B cell (primary cell): ENCODE results near the gene GRHL3. TPM values are rescaled to one million over a fixed set of nuclear protein-coding genes. Genes with fewer than 3 reads are reported as not detected.
"Not testable (repeated sequence)": the region's sequence is repeated elsewhere in the genome, so short reads cannot be mapped to it uniquely, and the experiment has no call there.

Experiments
- ATAC-seq: fragments of 200-7000 bp; cut with Tn5 transposase; one replicate; pipeline ENCODE4 v1.10.0; 2021; ENCODE audit warnings: low read depth, mild to moderate bottlenecking, moderate number of reproducible peaks, moderate library complexity
- CTCF ChIA-PET: fragments of 350-600 bp; sonication (Branson Sonifier 250); formaldehyde crosslinking; loops from one replicate; lab custom pipeline; 2021; ENCODE audit warnings: antibody characterized with exemption, inconsistent platforms; lab: Charles Lee
- POLR2A ChIA-PET: fragments of 350-600 bp; sonication (Branson Sonifier 250); formaldehyde crosslinking; loops from one replicate; lab custom pipeline; 2021; ENCODE audit warnings: antibody characterized with exemption; lab: Charles Lee
- DNase-seq: peaks from one replicate; pipeline ENCODE4 v3.0.0; 2013
- H2AFZ ChIP-seq: 2 replicates; pipeline ENCODE4 v1.6.1; 2012; ENCODE audit warnings: mild to moderate bottlenecking, low read depth, low read length; ENCODE audit not compliant: insufficient read depth, poor library complexity, severe bottlenecking
- H3K27ac ChIP-seq, 2 donors: 1 replicate in 1 of 2; 2 replicates in 1 of 2; pipeline ENCODE4 v1.5.1; 2012 to 2013; ENCODE audit warnings: low read length in 2 of 2, mild to moderate bottlenecking in 2 of 2, moderate library complexity in 1 of 2
- H3K27me3 ChIP-seq, 4 experiments: fragments of 200-600 bp in 1 of 4; sonication (generic) in 1 of 4; replicated peaks in 1 of 4; 1 replicate in 2 of 4; 2 replicates in 2 of 4; pipeline versions ENCODE4 v1.6.1 to v1.7.0; 2013 to 2016; ENCODE audit warnings: low read length in 3 of 4, mild to moderate bottlenecking in 2 of 4, mixed read lengths in 1 of 4, moderate library complexity in 1 of 4; ENCODE audit not compliant: insufficient read depth in 4 of 4, control insufficient read depth in 3 of 4; ENCODE audit errors: control extremely low read depth in 1 of 4
- H3K36me3 ChIP-seq, 2 experiments: replicated peaks in 1 of 2; 1 replicate in 1 of 2; 2 replicates in 1 of 2; pipeline versions ENCODE4 v1.6.1 to v1.7.1; 2013; ENCODE audit warnings: low read length in 1 of 2; ENCODE audit not compliant: insufficient read depth in 2 of 2, control insufficient read depth in 1 of 2; ENCODE audit errors: control extremely low read depth in 1 of 2, extremely low read depth in 1 of 2
- H3K4me1 ChIP-seq, 2 donors: fragments of 200-600 bp in 1 of 2; sonication (generic) in 1 of 2; 1 replicate in 1 of 2; 2 replicates in 1 of 2; pipeline versions ENCODE4 v1.5.1 to v1.6.1; 2013 to 2017; ENCODE audit warnings: low read length in 2 of 2; ENCODE audit not compliant: control insufficient read depth in 2 of 2, insufficient read depth in 2 of 2
- H3K4me2 ChIP-seq: replicated peaks from 2 replicates; pipeline ENCODE3; 2012; ENCODE audit warnings: mild to moderate bottlenecking, low read depth, low read length; ENCODE audit not compliant: poor library complexity, severe bottlenecking
- H3K4me3 ChIP-seq, 5 experiments: fragments of 200-600 bp in 1 of 5; sonication (generic) in 1 of 5; 1 replicate in 3 of 5; 2 replicates in 2 of 5; pipeline versions ENCODE4 v1.5.1 to v1.7.0; 2011 to 2016; ENCODE audit warnings: low read length in 4 of 5, mild to moderate bottlenecking in 4 of 5, low read depth in 2 of 5, control low read depth in 1 of 5, moderate library complexity in 1 of 5; ENCODE audit not compliant: insufficient read depth in 1 of 5; ENCODE audit errors: control extremely low read depth in 1 of 5, extremely low read depth in 1 of 5
- H3K79me2 ChIP-seq: fragments of 200-600 bp; sonication (generic); one replicate; pipeline ENCODE4 v1.6.0; 2016; ENCODE audit warnings: low read length; ENCODE audit not compliant: control insufficient read depth, insufficient read depth
- H3K9ac ChIP-seq: fragments of 200-600 bp; sonication (generic); 2 replicates; pipeline ENCODE4 v1.6.1; 2017; ENCODE audit warnings: mild to moderate bottlenecking, low read length, moderate library complexity
- H3K9me3 ChIP-seq, 3 donors: one replicate each; pipeline versions ENCODE4 v1.6.1 to v1.7.1; 2013; ENCODE audit warnings: low read length in 2 of 3; ENCODE audit not compliant: control insufficient read depth in 2 of 3, insufficient read depth in 1 of 3; ENCODE audit errors: control extremely low read depth in 1 of 3
- H4K20me1 ChIP-seq: 2 replicates; pipeline ENCODE4 v1.6.0; 2012; ENCODE audit warnings: mild to moderate bottlenecking, low read length; ENCODE audit not compliant: insufficient read depth, control insufficient read depth, poor library complexity, severe bottlenecking
- H3K27ac Mint-ChIP-seq: one replicate; pipeline ENCODE4 v1.8.0; 2021; ENCODE audit warnings: mixed read lengths
- H3K27me3 Mint-ChIP-seq: one replicate; pipeline ENCODE4 v1.8.0; 2021; ENCODE audit warnings: mixed read lengths
- H3K4me1 Mint-ChIP-seq: one replicate; pipeline ENCODE4 v1.8.0; 2021; ENCODE audit warnings: mixed read lengths
- H3K4me3 Mint-ChIP-seq: one replicate; pipeline ENCODE4 v1.8.0; 2021; ENCODE audit warnings: mixed read lengths
- H3K9me3 Mint-ChIP-seq: one replicate; pipeline ENCODE4 v1.8.0; 2022; ENCODE audit warnings: mixed read lengths; ENCODE audit not compliant: insufficient read depth
- CTCF ChIP-seq: fragments of 200-600 bp; IDR thresholded peaks from one replicate; pipeline ENCODE4 v1.8.0; 2022; ENCODE audit warnings: antibody characterized with exemption, mild to moderate bottlenecking
- EZH2 ChIP-seq: IDR thresholded peaks from 2 replicates; pipeline ENCODE4 v1.6.1; 2012; ENCODE audit warnings: borderline replicate concordance, low read depth, mild to moderate bottlenecking, moderate library complexity, low read length; ENCODE audit not compliant: insufficient read depth, poor library complexity, severe bottlenecking
- WGBS: methylation state at CpG from one replicate; pipeline ENCODE4 v1.1.5; 2013; ENCODE audit warnings: missing lambda C conversion rate; ENCODE audit not compliant: insufficient coverage; 5-methylcytosine and 5-hydroxymethylcytosine counted together
- intact Hi-C: fragments of 100-400 bp; cut with micrococcal nuclease; formaldehyde crosslinking; loops from one replicate; pipeline ENCODE4 v1.10.0; 2022
- polyA minus RNA-seq: library from RNA; depleted of rRNA, polyadenylated mRNA; stranded (reverse); fragments of >200 nt; gene quantifications from 2 replicates; pipeline ENCODE4 v1.2.3, GENCODE V29; 2012
- polyA plus RNA-seq: library from polyadenylated mRNA; depleted of rRNA; stranded (reverse); fragments of >200 nt; gene quantifications from 2 replicates; pipeline ENCODE4 v1.2.3, GENCODE V29; 2012
- total RNA-seq, 2 donors: library from RNA; stranded (reverse); fragments of 120-200 nt in 1 of 2; gene quantifications; 1 replicate in 1 of 2; 2 replicates in 1 of 2; pipeline versions ENCODE4 v1.2.3 to v1.2.4, GENCODE V29; 2013 to 2022

GRHL3 gene
- total RNA-seq (not detected in 2 replicates), polyA plus RNA-seq (not detected in 2 replicates), polyA minus RNA-seq (not detected in 2 replicates)
- total RNA-seq (2013) = not detected

- Histone ChIP-seq H3K36me3 (no peaks in the 10 kb centered on the region), H2AFZ (no peak within 1 kb of the TSS), H3K27me3 (peaks cover 0 to 75% (median 46%) of the 10 kb centered on the region in 4 experiments), H3K27ac (no peak within 1 kb of the TSS), H4K20me1 (no peaks in the 10 kb centered on the region), H3K9me3 (peaks cover 0 to 4% (median 0%) of the 10 kb centered on the region in 3 donors), H3K9ac (peak within 1 kb of the TSS; percentile 14), H3K4me1 (peaks cover 35 to 37% of the 10 kb centered on the region in 2 donors), H3K4me3 (no peak within 1 kb of the TSS), H3K79me2 (no peaks in the 10 kb centered on the region), H3K4me2 (peak within 1 kb of the TSS; percentile 63)
- DNase-seq = peak; percentile 36
- 4% methylated on average over 20 of the region's 21 CpGs for WGBS
- Mint-ChIP-seq H3K27ac (no peak within 1 kb of the TSS), H3K9me3 (no peaks in the 10 kb centered on the region), H3K4me3 (peak within 1 kb of the TSS; percentile 23), H3K4me1 (peaks cover 42% of the 10 kb centered on the region), H3K27me3 (peaks cover 62% of the 10 kb centered on the region)
- no peak for TF ChIP-seq EZH2
- TF ChIP-seq CTCF = no peak
- CTCF ChIA-PET = interaction anchor here (1.3 to 1.4 kb wide), 3 partner anchors 116 to 168 kb away, joined by 3 to 4 read pairs (median 3); no protein-coding TSS in a partner anchor
- intact Hi-C loops = no loop called here
- no peak for ATAC-seq
- POLR2A ChIA-PET = no interaction called here
Observed at GRCh38 chr1:24319312-24319863, at the start of gene GRHL3. Gene GRHL3 (plus strand): TSS chr1:24319357. CDS start chr1:24319552, 195 bp downstream.

- H3K4me3 ChIP-seq, H3K79me2 ChIP-seq, H3K4me1 ChIP-seq, H3K27ac Mint-ChIP-seq, DNase-seq, H3K27ac ChIP-seq, H3K36me3 ChIP-seq, H3K4me3 Mint-ChIP-seq, H2AFZ ChIP-seq, H4K20me1 ChIP-seq, H3K9me3 ChIP-seq, intact Hi-C loops, H3K4me1 Mint-ChIP-seq, H3K9me3 Mint-ChIP-seq, ATAC-seq, H3K9ac ChIP-seq, H3K4me2 ChIP-seq: not testable (repeated sequence)
- H3K27me3 ChIP-seq = peaks cover 0 to 10% (median 0%) of the 10 kb centered on the region in 4 experiments
- WGBS = 92% methylated on average over 20 of the region's 20 CpGs
- POLR2A ChIA-PET = interaction anchor here (0.6 kb wide), 1 partner anchor 476 kb away, joined by 3 read pairs; no protein-coding TSS in a partner anchor
- peaks cover 46% of the 10 kb centered on the region for H3K27me3 Mint-ChIP-seq
- CTCF ChIA-PET = interaction anchor here (0.8 to 0.9 kb wide), 2 partner anchors 9 to 117 kb away, joined by 3 read pairs; no protein-coding TSS in a partner anchor
Observed at GRCh38 chr1:24274203-24275103, 44.7 kb upstream of the GRHL3 start.
